Stimulated activated CD4-positive, alpha-beta T cell treated with anti-CD3 and anti-CD28 coated beads, Interleukin-1b, Interleukin-23, amount 100 ng/mL, for 4 hours (primary cell): Measurements from ENCODE around the gene SND1.
"Not testable (repeated sequence)": the region's sequence is repeated elsewhere in the genome, so short reads cannot be mapped to it uniquely, and the experiment has no call there.

ENCODE experiments used
- DNase-seq, 2 donors: peaks; one replicate each; pipeline ENCODE4 v3.0.0-alpha.2; 2020; ENCODE audit warnings: low read depth in 2 of 2

Gene SND1

GRCh38 chr7:127828843-127829500, 177.0 kb downstream of the SND1 start:
- no peak for DNase-seq

DNA sequence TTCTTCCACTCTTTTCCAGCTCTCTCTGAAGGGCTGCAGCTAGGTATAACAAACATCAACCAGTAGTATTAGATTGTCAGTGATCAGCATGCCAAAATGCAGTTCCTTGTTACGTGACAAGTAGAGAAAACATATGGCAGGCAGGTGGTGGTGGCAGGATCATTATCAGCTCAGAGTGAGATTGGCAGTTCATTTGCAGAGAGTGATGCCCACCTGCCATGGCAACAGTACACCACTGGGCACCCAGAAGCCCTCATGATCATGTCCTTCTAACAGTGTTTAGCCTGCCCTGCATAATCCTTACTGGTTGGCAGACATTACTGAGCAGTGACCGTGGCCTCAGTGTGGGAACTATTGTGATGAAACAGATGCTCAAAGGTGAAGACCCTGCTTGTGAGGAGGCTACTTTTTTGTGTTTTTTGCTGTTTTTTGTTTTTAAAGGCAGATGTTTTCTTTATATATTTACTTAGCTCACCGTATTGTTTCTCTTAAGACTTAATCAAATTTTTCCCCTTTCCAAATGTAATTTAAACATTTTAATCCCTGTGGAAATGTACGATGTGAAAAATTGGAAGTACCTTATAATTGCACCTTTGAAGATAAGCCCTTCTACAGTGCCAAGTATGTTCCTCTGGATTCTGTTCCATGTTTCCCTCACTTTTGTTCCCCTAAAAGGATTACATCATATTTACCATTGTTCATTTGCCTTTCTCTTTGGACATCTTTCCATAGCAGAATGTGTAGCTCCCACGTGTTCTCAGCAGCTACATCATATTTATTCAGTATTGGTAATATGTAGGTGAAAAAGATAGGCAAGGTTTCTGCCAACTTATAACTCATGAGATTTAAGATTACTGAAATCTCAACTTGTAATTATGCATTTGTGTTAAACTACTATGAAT, 179.6 kb downstream of the SND1 start:
- no peak for DNase-seq

DNA sequence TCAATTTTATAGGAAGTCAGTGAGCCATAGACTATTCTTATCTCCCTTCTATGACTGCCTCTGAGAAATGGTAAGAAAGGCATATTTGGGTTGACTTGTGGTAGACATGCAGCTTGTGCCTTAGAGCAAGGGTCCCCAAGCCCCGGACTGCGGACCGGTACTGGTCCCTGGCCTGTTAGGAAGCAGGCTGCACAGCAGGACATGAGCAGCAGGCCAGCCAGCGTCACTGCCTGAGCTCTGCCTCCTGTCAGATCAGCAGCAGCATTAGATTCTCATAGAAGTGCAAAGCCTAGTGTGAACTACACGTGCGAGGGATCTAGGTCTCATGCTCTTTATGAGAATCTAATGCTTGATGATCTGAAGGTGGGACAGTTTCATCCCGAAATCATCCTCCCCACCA, 180.6 kb downstream of the SND1 start:
- DNase-seq, result no peak

DNA sequence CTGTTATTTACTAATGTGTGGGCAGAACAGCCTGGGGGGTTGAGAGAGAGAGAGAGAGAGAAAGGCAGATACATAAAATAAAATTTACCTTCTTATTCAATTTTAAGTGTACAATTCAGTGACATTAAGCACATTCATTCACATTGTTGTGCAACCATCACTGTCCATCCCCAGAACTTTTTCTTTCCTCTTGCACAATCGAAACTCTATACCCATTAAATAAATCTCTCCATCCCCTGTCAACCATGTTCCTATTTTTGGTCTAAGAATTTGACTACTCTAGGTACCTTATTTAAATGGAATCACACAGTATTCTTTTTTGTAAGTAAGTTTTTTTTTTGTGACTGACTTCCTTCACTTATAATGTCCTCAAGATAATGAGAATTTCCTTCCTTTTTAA, 181.6 kb downstream of the SND1 start:
- DNase-seq, result no peak

DNA sequence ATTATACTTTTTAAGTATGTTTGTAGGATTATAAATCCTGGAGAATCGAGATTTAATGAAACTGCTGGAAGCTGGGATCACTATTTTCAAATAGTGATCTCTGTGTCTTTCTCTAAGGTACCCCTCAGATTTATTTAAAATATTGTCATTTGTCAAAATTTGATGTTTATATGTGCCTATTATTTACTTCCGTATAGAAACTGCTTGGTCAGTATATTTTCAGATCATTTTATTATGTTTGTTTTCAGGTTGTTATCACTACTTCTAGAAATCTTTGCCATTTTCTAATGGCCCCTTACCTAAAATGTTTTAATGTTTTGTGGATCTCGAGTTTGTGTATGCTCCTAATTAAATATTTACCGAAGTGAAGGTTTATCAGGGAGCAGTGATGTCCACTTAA, 183.7 kb downstream of the SND1 start:
- DNase-seq, result no peak

DNA sequence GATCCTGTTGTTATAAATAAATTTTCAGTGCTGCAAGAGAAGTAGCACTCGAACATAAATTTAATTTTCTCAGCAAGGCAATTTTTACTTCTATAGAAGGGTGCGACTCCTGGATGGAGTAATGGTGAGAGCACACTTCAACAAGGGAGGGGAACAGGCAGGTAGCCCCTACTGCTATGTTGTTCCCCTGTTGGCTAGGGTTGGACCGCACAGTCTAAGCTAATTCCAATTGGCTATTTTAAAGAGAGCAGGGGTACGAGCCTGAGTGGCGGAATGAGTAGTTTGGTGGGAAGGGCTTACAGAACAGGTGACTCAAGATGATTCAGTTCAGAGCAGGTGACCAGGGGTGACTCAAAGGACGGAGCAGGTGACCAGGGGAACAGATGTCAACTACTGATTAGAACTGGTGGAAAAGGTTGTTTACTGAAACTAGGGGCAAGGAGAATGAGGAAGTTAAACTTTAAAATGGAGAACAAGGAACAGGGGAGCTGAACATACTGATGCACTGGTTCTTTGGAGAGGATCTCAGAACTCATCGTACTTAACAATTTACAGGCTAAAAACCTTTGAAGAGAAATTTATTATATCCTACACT, 185.9 kb downstream of the SND1 start:
- not testable (repeated sequence) for DNase-seq

- DNase-seq, result no peak
These were observed 186.9 kb downstream of the SND1 start for GRCh38 chr7:127838816-127839415.

DNA sequence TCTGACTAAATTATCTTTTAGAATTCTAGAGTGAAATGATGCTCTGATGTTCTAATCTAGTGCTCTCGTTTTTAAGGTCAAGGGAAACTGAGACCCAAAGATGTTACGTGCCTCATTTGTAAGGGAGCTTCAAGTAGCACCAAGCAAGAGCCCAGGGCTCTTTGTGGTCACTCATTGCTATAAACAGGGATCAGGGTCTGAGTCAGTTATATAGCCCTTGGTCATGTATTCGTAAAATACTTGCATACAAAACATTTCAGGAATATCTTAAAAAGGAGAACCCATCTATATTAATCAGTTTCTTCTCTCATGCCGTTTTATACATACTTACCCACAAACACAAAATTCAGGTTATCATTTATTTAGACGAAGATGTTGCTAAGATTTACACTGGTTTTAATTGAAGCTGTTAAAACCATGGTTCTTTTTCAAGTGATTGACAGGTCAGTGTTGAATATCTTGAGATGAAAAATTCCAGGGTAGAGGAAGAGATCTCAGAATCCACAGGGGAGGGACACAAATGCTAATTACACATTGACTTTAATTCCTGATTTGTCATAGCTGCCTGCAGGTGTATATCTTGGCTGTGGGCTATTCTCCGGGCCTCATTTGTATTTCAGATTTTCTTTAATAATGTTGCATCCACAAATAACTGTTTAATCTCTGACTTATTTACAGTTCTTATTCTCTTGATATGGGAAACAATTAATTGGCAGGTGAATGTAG, 188.4 kb downstream of the SND1 start:
- no peak for DNase-seq

- DNase-seq, result no peak
These were observed 192.2 kb downstream of the SND1 start for GRCh38 chr7:127844165-127844564.

DNA sequence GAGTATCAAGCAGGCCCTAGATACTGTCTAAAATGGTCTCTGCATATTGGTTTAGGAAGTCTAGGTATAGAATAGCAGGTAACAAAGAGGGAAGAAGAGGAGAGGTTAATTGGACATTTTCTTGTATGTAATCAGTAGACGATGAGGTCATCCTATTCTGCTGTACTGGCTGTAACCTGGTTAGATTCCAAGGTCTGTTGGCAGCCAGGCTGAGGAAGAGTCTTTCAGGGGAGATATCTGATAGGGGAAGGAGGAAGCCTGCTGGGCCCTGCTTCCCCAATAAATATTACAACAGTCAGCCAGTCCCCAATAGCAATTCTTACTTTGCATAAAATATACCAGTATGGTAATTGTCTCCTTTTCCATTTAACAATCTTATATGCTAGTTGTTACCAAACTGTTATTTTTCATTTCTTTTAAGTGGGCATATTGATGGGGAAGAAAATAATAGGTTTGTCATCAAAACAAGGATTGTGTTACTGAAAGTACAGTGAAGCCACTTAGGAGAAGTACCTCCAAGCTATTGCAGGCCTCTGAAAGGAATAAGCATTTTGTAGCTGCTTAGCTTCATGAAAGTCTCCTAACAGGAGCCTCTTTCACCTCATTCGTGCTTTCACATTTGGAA, 192.8 kb downstream of the SND1 start:
- DNase-seq, result no peak

- no peak for DNase-seq
These were observed 193.7 kb downstream of the SND1 start for GRCh38 chr7:127845522-127846214.

GRCh38 chr7:127847641-127848040, 195.6 kb downstream of the SND1 start:
- no peak for DNase-seq

GRCh38 chr7:127848241-127848640, 196.2 kb downstream of the SND1 start:
- DNase-seq, result no peak

DNA sequence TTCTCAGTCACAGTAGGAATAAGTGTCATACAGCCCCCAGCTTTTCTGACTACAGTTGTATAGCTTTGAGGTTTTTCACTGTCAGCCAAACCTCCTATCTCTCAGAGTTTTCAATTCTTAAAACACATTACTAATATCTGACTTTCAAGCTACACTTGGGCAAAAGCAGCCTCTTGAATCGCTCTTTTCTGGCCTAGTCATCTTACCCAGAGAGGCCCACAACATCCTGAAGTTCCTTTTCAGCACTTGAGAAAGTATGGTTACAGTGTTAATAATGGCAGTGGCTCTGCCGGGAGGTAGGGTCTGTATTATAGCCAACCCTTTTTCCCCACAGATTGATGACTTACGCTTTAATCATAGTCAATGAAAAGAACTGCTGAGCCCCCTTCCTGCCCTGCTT, 198.2 kb downstream of the SND1 start:
- no peak for DNase-seq

- no peak for DNase-seq
These were observed 202.4 kb downstream of the SND1 start for GRCh38 chr7:127854383-127854782.

- DNase-seq, result no peak
These were observed 205.5 kb downstream of the SND1 start for GRCh38 chr7:127857464-127857841.

DNA sequence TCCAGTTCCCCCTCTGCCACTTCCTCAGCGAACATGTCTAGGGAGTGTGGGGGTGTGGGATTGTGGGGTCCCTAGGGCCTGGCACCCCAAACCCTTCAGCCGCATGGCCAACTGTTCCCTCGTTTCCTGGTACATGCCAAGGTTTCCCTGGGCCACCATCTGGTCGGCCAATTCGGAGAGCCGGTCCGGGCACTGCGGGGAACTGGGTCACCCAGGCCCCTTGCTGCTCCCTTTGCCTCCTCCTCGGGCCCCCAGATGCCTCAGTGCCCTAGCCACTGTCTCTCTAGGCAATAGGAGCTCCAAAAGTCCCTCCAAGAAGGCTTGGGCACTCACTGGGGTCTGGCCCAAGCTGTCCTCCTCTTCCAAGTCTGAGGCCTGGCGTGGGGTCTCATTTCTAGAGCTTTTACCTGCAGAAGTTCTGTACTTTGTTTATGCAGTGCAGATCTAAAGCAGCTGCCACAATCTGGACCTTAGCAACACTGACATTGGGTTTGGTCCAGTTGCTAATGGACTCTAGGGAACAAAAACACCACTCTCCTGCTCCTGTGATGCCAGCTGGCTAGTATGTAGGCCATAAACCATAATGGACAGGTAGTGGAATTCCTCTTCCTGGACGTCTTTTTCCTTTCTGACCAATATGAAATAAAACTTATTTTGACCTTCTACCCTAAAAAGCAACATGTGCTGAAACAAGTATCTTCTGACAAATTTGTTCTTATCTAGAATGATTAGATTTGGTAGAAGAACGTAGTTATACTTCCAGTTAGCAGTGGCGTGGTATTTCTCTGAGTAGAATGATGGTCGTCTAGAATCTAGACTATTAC, 206.3 kb downstream of the SND1 start:
- DNase-seq, result no peak

DNA sequence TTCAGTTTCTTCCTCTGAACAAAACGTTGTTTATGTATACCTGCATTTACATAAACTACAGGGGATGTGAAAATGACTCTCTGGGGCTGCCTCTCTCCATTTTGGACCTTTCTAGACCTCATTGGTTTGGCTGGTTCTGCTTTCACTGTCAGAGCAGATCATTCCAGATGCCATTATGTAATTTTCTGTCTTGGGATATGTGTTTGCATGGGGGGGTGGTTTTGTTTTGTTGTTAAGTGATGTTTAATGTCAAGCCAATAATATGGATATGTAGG, 206.9 kb downstream of the SND1 start:
- DNase-seq, result no peak

DNA sequence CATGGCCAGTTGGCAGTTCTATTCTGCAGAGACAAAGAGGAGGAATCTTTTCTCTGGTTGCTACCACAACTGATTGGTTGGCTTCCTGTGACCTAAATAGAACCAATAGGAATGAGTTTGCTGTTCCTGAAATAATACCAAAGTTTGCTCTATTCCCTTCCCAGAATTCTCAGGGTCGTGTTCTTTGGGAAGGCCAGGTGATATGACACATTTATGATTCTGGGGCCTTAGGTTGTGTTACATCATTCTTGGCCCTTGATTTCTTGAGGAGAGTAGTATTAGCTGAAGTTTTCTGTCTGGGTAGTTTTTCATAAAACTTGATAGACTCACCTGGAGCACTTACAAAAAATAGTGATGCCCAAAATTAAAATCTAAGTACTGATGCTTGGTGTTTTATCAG, 207.3 kb downstream of the SND1 start:
- DNase-seq, result no peak

DNA sequence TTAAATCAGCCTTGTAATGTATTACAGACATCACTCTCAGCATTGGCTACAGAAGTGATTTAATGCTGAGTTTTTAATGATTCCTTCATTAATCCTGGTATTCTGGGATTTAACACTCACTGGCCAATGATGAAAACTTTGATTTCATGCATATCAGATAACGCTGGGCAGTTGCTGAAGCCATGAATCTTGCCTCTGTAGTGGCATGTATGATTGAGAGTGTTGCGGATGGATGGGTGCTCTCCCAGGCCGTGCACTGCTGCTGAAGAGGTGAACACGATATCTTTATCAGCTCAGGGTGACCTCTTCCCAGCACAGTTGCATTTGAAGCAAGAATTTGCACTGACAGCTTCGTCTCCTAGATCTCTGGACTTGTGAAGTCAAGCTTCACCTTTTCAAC, 210.5 kb downstream of the SND1 start:
- no peak for DNase-seq
